K562 (cell line): ENCODE results near the gene RNF115. TPM values are rescaled to one million over a fixed set of nuclear protein-coding genes. Genes with fewer than 3 reads are reported as not detected.

Source experiments
- ATAC-seq: fragments of 200-7000 bp; cut with Tn5 transposase; 3 replicates; pipeline ENCODE4 v1.9.1; 2020; ENCODE audit warnings: moderate library complexity
- BruUV-seq: library from RNA; stranded (reverse); fragments of 400-500 nt; replicated peaks from 2 replicates; lab custom pipeline; 2021; lab: Mats Ljungman, UMichigan
- CTCF ChIA-PET: fragments of 300-600 bp; formaldehyde crosslinking; extraction: SDS; loops from one replicate; lab custom pipeline; 2021; ENCODE audit warnings: low intra/inter-chr PET ratio; lab: Yijun Ruan, JAX
- POLR2A ChIA-PET: fragments of 300-600, 350-650 bp; sonication (Branson Sonifier 250); formaldehyde crosslinking; extraction: SDS; loops from one replicate; lab custom pipeline; 2021; ENCODE audit warnings: antibody characterized with exemption, inconsistent platforms; lab: Yijun Ruan, JAX
- DNase-seq, 4 experiments: peaks; one replicate each; pipeline versions ENCODE4 v3.0.0 to v3.0.0-alpha.2; 2011 to 2018; ENCODE audit warnings: low spot score in 3 of 4, mixed read lengths in 3 of 4; ENCODE audit errors: extremely low read depth in 1 of 4
- FAIRE-seq: peaks from 2 replicates; lab custom pipeline; 2011; peaks lifted over from hg19 to GRCh38; lab: Jason Lieb, UNC
- H2AFZ ChIP-seq: 2 replicates; pipeline ENCODE4 v1.6.0; 2011; ENCODE audit warnings: low read depth, low read length, control low read depth, inconsistent platforms
- H3K27ac ChIP-seq: fragments of 200-600 bp; 3 replicates; pipeline ENCODE4 v1.8.0; 2011; ENCODE audit warnings: low read depth, mild to moderate bottlenecking, control low read depth, inconsistent platforms, low read length, moderate library complexity, mixed read lengths; ENCODE audit errors: extremely low read depth
- H3K27me3 ChIP-seq, 2 experiments: fragments of 300-600 bp in 1 of 2; 2 replicates in 1 of 2; 3 replicates in 1 of 2; pipeline versions ENCODE4 v1.6.0 to v1.8.0; 2011; ENCODE audit warnings: inconsistent platforms in 2 of 2, low read length in 2 of 2, mild to moderate bottlenecking in 1 of 2, mixed read lengths in 1 of 2, moderate library complexity in 1 of 2; ENCODE audit not compliant: control insufficient read depth in 2 of 2, insufficient read depth in 2 of 2
- H3K36me3 ChIP-seq: fragments of 300-600 bp; 3 replicates; pipeline ENCODE4 v1.8.0; 2011; ENCODE audit warnings: mild to moderate bottlenecking, low read length, inconsistent platforms; ENCODE audit not compliant: control insufficient read depth, insufficient read depth
- H3K4me1 ChIP-seq, 2 experiments: fragments of 200-600 bp in 1 of 2; replicated peaks in 1 of 2; 2 replicates in 1 of 2; 3 replicates in 1 of 2; pipeline versions ENCODE4 v1.5.1 to v1.8.0; 2011; ENCODE audit warnings: inconsistent platforms in 2 of 2, low read length in 2 of 2, mild to moderate bottlenecking in 1 of 2, mixed read lengths in 1 of 2, moderate library complexity in 1 of 2; ENCODE audit not compliant: control insufficient read depth in 2 of 2, insufficient read depth in 2 of 2
- H3K4me2 ChIP-seq: 2 replicates; pipeline ENCODE4 v1.6.1; 2011; ENCODE audit warnings: low read length, control low read depth, inconsistent platforms, mixed read lengths; ENCODE audit not compliant: insufficient read depth
- H3K4me3 ChIP-seq: fragments of 200-600 bp; sonication (generic), shearing (Covaris generic); 2 replicates; pipeline ENCODE4 v1.5.1; 2016; ENCODE audit warnings: control low read depth, inconsistent platforms
- H3K79me2 ChIP-seq: fragments of 200-600 bp; 3 replicates; pipeline ENCODE4 v1.8.0; 2011; ENCODE audit warnings: low read length, inconsistent platforms; ENCODE audit not compliant: control insufficient read depth, insufficient read depth
- H3K9ac ChIP-seq, 2 experiments: 2 replicates each; pipeline versions ENCODE4 v1.6.0 to v1.6.1; 2011; ENCODE audit warnings: low read depth in 2 of 2, low read length in 2 of 2, control low read depth in 1 of 2, inconsistent platforms in 1 of 2, mild to moderate bottlenecking in 1 of 2, mixed read lengths in 1 of 2; ENCODE audit not compliant: insufficient read depth in 1 of 2
- H3K9me1 ChIP-seq: one replicate; pipeline ENCODE4 v1.6.0; 2011; ENCODE audit warnings: inconsistent platforms, mild to moderate bottlenecking, low read length, moderate library complexity; ENCODE audit not compliant: control insufficient read depth, insufficient read depth
- H3K9me3 ChIP-seq: replicated peaks from 2 replicates; pipeline ENCODE4 v1.5.1; 2011; ENCODE audit warnings: low read depth, low read length, inconsistent platforms; ENCODE audit not compliant: control insufficient read depth, insufficient read depth
- H4K20me1 ChIP-seq: replicated peaks from 2 replicates; pipeline ENCODE4 v1.6.1; 2011; ENCODE audit warnings: low read length, inconsistent platforms, mixed read lengths; ENCODE audit not compliant: control insufficient read depth, insufficient read depth
- ARID1B ChIP-seq: fragments of 450-650 bp; IDR thresholded peaks from 2 replicates; pipeline ENCODE4 v1.6.1; 2016; ENCODE audit warnings: antibody characterized with exemption, mild to moderate bottlenecking, inconsistent platforms
- HLTF ChIP-seq: fragments of 450-650 bp; IDR thresholded peaks from 2 replicates; pipeline ENCODE4 v1.6.1; 2016
- HNRNPLL ChIP-seq: fragments of 200-400 bp; formaldehyde crosslinking; IDR thresholded peaks from 2 replicates; pipeline ENCODE4 v1.6.1; 2017; ENCODE audit warnings: low read length, low read depth, mild to moderate bottlenecking; ENCODE audit not compliant: poor library complexity, severe bottlenecking
- PKNOX1 ChIP-seq: fragments of 450-650 bp; IDR thresholded peaks from 2 replicates; pipeline ENCODE4 v1.6.1; 2016
- RBM25 ChIP-seq: fragments of 200-400 bp; formaldehyde crosslinking; IDR thresholded peaks from 2 replicates; pipeline ENCODE4 v1.6.1; 2018; ENCODE audit warnings: low read length, low read depth, moderate library complexity; ENCODE audit not compliant: severe bottlenecking
- STAT6 ChIP-seq: sonication (generic); formaldehyde crosslinking; IDR thresholded peaks from 2 replicates; pipeline ENCODE4 v1.8.1; 2023; ENCODE audit warnings: mild to moderate bottlenecking, missing genetic modification reagents
- WGBS: fragments of 100-300 bp; shearing (Covaris generic); methylation state at CpG from one replicate; pipeline ENCODE4 v1.1.6; 2016; ENCODE audit warnings: low coverage, mixed read lengths; ENCODE audit not compliant: insufficient coverage; ENCODE audit errors: missing lambda C conversion rate; 5-methylcytosine and 5-hydroxymethylcytosine counted together
- in situ Hi-C: fragments of 300-500 bp; cut with MboI; formaldehyde crosslinking; loops from 4 replicates; pipeline ENCODE4 v1.15.0; 2018; ENCODE audit warnings: inconsistent platforms, mixed read lengths
- intact Hi-C: fragments of 100-400 bp; cut with micrococcal nuclease; formaldehyde crosslinking; loops from 2 replicates; pipeline ENCODE4 v1.14.2; 2022
- polyA plus RNA-seq, 8 experiments: library from polyadenylated mRNA; depleted of rRNA in 4 of 8; stranded (reverse) in 5 of 8; unstranded in 3 of 8; fragments of >200 nt; fragmentation: Nextera tagmentation in 2 of 8; fragmentation: Illumina TruSeq in 1 of 8; extraction: Ambion mirVana in 2 of 8; extraction: Trizol in 1 of 8; gene quantifications; 2 replicates each; pipeline versions ENCODE4 v1.2.1 to v1.2.3, GENCODE V29; 2011 to 2014; ENCODE audit warnings: inconsistent platforms in 1 of 8, missing spikeins in 1 of 8
- total RNA-seq, 7 experiments: library from RNA; depleted of rRNA in 6 of 7; stranded (reverse); fragments of >200 nt in 6 of 7; fragmentation: Illumina TruSeq in 2 of 7; extraction: Trizol in 2 of 7; gene quantifications; 2 replicates each; pipeline versions ENCODE4 v1.2.1 to v1.2.3, GENCODE V29; 2011 to 2021; ENCODE audit warnings: low replicate concordance in 1 of 7

Gene RNF115
- total and polyA plus RNA-seq, 9 of the 15 experiments (the other 6 are each of a cell fraction or from before 2014, with no cell fraction given): 1.9 to 14.3 (median 9.5) TPM

GRCh38 chr1:145701306-145701862, 122.5 kb downstream of the RNF115 start:
- POLR2A ChIA-PET: interaction anchor here (1.2 kb wide), 1 partner anchor 9 kb away, joined by 3 read pairs; no protein-coding TSS in a partner anchor
- FAIRE-seq: no peak

More at GRCh38 chr1:145701306-145701862, 122.5 kb downstream of the RNF115 start:
- no peaks in the 10 kb centered on the region for H3K9me1 ChIP-seq
- no peaks in the 10 kb centered on the region for H3K9me3 ChIP-seq
- no peaks in the 10 kb centered on the region for H3K36me3 ChIP-seq
- peaks cover 0 to 8% of the 10 kb centered on the region in 2 experiments; a peak in 2 of 5 replicates for H3K27me3 ChIP-seq
- H3K4me1 ChIP-seq: peaks cover 0 to 6% of the 10 kb centered on the region in 2 experiments; a peak in 2 of 5 replicates
- no peak overlapping the region for H3K27ac ChIP-seq
- H2AFZ ChIP-seq: no peak overlapping the region
- 10% methylated on average over 2 of the region's 2 CpGs for WGBS
- BruUV-seq: no TSS peak
- in situ Hi-C loops: no loop called here
- H3K79me2 ChIP-seq: no peaks in the 10 kb centered on the region
- no peak for DNase-seq
- TF ChIP-seq RBM25 (no peak), ARID1B (no peak), PKNOX1 (no peak), HNRNPLL (no peak), STAT6 (CRISPR knock-in tag) (no peak), HLTF (no peak)
- H4K20me1 ChIP-seq: no peaks in the 10 kb centered on the region
- intact Hi-C loops: no loop called here
- no peak overlapping the region for H3K4me3 ChIP-seq
- no peak; the same call in 2 of the 3 replicates for ATAC-seq
- H3K4me2 ChIP-seq: no peak overlapping the region
- H3K9ac ChIP-seq: no peak overlapping the region
- CTCF ChIA-PET: no interaction called here
